HPDE6-E6E7 (cell line): ENCODE results near the gene LARP4.
A peak's percentile ranks its signal among the peaks of the same experiment; 100 is the strongest.
"Not testable (repeated sequence)": the region's sequence is repeated elsewhere in the genome, so short reads cannot be mapped to it uniquely, and the experiment has no call there.

Experiments
- DNase-seq: peaks from one replicate; pipeline ENCODE4 v3.0.0; 2011; ENCODE audit warnings: missing footprints; ENCODE audit errors: extremely low spot score

The LARP4 gene

GRCh38 chr12:50400638-50401499, at the start of gene LARP4:
LARP4 (plus strand) TSS chr12:50400885; CDS start chr12:50401011, 126 bp downstream.
- peak; percentile 88 for DNase-seq

GRCh38 chr12:50351120-50352043, 49.3 kb upstream of the LARP4 start:
- DNase-seq = no peak

- DNase-seq = no peak
Observed at GRCh38 chr12:50353404-50353803, 47.3 kb upstream of the LARP4 start.

GRCh38 chr12:50353869-50354593, 46.7 kb upstream of the LARP4 start:
- no peak for DNase-seq

DNA sequence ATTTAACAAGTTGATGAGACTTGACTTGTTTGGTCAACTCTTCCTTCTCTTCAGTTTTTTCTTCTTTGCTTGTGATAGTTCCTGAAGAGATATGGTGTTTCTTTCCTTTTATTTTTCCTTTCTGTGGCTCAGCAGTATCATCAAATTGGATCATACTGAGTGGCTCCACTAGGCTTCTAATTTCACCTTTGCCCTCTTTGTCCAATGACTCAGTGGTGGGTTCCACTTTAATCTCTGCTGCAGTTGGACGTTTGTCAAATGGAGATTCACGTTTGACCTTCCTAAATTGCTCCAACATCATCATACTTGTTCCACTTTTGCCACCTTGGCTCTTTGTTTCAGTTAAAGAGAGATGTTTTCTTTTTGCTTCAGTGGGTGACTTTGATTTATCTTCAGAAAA, 45.8 kb upstream of the LARP4 start:
- DNase-seq = no peak

DNA sequence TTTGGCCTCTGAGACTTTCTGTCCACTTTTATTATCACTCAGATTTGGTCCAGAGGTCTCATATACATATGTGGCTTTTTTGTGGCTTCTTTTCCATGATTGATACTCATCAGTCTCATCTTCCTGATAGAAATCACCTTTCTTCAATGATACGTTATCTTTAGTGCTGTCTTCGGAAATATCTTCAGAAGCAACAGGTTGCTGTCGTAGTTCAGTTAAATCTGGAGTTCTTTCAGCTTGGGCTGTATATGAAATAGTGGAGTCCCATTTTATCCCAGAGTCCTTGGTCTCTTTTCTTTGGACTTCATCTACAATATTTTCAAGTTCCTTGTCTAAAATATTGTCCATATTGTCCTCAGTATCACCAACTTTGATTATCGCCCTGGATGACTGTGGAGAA, 45.3 kb upstream of the LARP4 start:
- DNase-seq = no peak

DNA sequence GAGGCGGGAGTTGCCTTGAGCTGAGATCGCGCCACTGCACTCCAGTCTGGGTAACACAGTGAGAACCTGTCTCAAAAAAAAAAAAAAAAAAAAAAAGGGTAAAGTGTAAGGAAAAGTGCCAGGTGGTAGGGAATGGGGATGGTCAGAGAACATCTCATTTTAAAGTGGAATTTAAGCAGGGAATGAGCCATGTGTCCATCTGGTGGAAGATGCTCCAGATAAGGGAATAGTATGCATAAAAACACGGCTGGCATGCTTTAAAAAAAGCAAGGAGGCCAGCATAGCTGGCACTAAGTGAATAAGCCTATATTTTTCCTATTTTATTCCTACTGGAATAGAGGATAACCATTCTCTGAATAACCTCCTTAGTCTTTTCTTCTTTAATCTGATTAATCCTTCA, 38.0 kb upstream of the LARP4 start:
- DNase-seq = no peak

GRCh38 chr12:50363141-50363540, 37.5 kb upstream of the LARP4 start:
- no peak for DNase-seq

GRCh38 chr12:50365709-50366406, 34.8 kb upstream of the LARP4 start:
- DNase-seq = no peak

DNA sequence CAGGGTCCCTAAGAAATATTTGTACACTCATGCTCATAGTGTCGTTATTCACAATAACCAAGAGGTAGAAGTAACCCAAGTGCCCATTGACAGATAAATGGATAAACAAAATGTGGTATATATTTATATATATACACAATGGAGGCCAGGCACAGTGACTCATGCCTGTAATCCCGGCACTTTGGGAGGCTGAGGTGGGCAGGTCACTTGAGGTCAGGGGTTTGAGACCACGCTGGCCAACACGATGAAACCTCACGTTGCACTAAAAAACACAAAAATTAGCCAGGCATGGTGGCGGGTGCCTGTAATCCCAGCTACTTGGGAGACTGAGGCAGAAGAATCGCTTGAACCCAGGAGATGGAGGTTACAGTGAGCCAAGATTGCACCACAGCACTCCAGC, 30.0 kb upstream of the LARP4 start:
- not testable (repeated sequence) for DNase-seq

DNA sequence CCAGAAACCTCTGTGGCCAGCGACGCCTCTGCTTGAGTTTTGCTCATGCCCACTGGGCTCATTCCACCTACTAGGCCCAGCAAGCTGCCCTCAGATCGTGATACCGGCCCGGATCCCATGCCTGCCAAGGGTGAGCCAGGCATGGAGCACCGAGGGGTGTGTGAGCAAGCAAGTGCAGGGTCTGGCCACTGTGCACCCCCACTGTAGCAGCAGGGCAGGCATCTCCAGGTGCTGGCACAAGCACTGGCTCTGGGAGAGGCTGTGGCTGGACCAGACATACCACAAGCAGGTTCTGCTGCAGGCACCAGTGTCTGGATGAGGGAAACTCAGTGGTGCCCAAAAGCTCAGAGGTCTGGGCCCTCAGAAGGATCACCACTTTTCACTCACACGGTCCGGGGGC, 24.9 kb upstream of the LARP4 start:
- no peak for DNase-seq

DNA sequence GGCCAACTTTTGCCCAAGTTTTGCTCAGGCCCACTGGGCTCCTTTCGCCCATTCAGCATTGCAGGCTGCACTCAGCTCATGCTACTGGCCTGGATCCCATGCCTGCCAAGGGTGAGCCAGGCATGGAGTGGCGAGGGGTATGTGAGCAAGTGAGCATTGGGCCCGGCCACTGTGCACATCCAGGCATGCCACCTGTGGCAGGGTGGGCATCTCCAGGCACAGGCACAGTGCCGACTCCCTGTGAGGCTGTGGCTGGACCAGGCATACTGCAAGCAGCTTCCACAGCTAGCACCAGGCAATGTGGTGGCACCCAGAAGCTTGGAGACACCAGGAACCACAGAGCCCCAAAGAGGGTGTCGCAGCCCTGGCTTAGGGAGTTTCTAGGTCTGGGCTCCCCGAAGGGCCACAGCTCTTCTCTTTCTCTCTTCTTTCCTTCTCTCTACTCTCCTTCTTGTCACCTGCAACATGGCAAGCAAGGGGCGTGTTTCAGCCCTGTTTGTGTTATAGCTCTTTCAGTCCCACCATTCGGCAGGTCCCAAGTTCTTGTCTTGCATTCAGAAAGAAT, 19.8 kb upstream of the LARP4 start:
- no peak for DNase-seq

- DNase-seq = no peak
Observed at GRCh38 chr12:50387487-50387886, 13.2 kb upstream of the LARP4 start.

DNA sequence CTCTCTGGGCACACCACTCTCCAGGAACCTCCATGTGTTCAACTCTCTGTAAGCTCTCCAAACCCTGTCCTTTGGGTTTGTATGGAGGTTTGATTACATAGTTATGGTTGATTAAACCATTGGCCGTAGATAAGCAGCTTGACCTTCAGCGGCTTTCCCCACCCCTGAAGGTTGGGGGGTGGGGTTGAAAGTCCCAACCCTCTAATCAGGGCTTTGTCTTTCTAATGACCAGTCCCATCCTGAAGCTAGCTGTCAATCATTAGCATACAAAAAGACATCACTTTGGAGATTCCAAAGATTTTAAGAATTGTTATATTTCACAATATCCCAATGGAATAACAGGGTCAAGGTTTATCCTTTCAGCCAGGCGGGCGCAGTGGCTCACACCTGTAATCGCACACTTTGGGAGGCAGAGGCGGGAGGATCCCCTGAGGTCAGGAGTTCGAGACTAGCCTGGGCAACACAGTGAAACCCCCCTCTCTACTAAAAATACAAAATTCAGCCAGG, 12.7 kb upstream of the LARP4 start:
- no peak for DNase-seq

GRCh38 chr12:50388793-50389192, 11.9 kb upstream of the LARP4 start:
- not testable (repeated sequence) for DNase-seq

- peak; percentile 57 for DNase-seq
Observed at GRCh38 chr12:50390316-50390741, 10.4 kb upstream of the LARP4 start.

- DNase-seq = no peak
Observed at GRCh38 chr12:50394469-50395029, 6.1 kb upstream of the LARP4 start.

DNA sequence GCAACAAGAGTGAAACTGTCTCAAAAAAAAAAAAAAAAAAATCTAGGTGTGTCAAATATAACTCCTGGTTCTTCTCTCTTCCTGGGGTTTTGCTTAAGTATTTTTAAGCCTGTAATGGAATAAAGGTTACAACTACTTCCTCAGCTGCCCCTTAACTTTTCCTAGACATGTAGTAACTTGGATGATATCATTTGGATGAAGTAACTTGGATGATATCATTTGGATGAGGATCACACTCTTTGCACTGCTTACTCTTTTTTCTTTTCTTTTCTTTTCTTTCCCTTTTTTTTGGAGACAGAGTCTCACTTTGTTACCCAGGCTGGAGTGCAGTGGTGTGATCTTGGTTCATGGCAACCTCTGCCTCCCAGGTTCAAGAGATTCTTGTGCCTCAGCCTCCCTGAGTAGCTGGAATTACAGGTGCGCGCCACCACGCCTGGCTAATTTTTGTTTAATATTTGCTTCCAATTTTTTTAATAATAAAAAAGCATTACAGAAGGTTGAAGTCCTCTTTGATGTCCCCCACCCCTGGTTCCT, 3.5 kb upstream of the LARP4 start:
- DNase-seq = no peak

GRCh38 chr12:50398931-50399330, 1.8 kb upstream of the LARP4 start:
- DNase-seq = no peak

DNA sequence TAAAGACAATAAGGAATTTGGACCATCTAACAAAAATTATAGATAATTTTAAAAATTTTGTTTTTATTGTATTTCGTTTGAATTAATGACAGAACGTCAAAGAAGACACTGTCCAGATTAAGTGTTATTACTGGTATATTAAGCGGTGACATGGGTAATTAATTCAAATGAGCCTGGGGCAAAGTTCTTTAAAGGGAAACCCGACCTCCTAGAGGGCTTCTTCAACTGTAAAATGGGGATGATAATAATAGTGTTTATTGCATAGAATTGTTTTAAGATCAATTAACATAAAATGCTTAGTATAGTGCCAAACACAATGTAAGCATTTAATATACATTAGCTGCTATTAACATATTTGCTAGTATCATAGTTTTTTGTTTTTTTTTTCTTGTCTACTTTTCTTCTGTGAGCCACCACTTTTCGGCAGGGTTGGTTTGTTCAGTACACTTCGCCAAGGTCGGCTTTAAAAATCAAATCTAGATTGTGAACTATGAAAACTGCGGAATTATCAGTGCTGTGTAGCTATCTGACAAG, 514 bp upstream of the LARP4 start:
- DNase-seq = no peak
